G401 (cell line): ENCODE measurements around the gene GREM2. TPM values are rescaled to one million over a fixed set of nuclear protein-coding genes. Genes with fewer than 3 reads are reported as not detected.

Experiments
- DNase-seq: peaks from one replicate; pipeline ENCODE4 v3.0.0-alpha.2; 2015; ENCODE audit warnings: low spot score
- in situ Hi-C: cut with HindIII; loops from 2 replicates; pipeline ENCODE4 v1.10.0; 2016; ENCODE audit warnings: low sequenced_read_pairs, mixed read lengths
- total RNA-seq: library from RNA; depleted of rRNA; stranded (reverse); fragments of >200 nt; shearing (Covaris generic); gene quantifications from 2 replicates; pipeline ENCODE4 v1.2.3, GENCODE V29; 2014

GREM2 gene
- total RNA-seq, 1 experiment from 2014 or later = not detected

DNA sequence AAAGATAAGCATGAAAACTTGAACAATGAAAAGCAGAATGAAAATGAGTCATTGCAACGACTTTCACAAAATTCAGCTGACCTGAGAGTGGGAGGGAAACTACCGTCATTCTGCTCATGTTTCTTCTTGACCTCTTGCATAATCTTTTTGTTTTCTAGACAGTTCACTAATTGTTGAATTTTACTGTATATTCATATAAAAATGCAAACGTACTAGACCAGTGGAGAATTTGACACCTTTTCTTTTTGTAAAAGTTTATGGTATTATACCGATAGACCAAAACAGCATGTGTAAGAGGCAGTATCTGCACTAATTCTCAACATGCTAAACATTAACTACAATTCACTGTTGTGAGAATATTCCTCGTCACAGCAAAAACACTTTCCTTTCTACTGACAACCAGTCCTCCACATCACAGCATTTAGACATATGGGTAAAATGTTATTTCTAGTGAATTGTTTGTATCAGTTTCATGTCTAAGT is 137.8 kb downstream of the GREM2 start:
- no peak for DNase-seq
- in situ Hi-C loops = no loop called here

DNA sequence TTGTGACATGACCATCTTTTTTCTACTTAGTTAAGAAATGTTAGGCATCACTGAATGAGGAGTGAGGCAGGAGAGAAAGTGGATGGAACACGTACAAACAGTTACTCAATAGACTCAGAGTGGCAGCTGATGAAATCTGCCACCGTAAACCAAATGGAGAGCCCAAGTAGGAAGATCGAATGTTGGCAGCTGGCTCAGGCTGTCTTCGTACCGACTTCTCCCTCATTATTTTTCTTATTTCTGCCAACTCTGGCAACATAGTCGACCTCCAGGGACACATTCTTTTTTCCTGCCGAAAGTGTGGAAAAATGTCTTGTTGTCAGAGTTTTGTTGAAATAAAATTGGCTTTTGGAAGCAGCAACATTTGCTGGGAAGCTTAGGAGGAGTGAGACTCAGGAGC is 143.3 kb downstream of the GREM2 start:
- in situ Hi-C loops = no loop called here
- no peak for DNase-seq

DNA sequence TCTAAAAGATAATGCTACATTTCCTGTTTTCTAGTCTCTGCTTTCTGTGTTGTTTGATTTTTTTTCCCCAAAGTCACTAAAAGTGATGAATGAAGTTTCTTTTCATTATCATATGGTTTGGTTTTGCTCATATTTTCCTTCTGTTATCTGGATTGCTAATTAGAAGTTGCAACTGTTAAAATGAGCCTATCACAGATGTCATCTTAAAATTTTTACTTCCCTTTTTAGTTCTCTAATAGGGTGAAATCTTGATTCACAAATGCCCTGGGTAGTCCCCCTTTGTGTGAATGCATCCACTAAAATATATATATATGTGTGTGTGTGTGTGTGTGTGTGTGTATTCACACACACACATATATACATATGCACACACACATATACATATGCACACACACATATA is 144.1 kb downstream of the GREM2 start:
- in situ Hi-C loops = no loop called here

GRCh38 chr1:240466509-240466908 is 145.4 kb downstream of the GREM2 start:
- in situ Hi-C loops = no loop called here
- DNase-seq = no peak

More for the DNA sequence above, 144.1 kb downstream of the GREM2 start:
- no peak for DNase-seq

DNA sequence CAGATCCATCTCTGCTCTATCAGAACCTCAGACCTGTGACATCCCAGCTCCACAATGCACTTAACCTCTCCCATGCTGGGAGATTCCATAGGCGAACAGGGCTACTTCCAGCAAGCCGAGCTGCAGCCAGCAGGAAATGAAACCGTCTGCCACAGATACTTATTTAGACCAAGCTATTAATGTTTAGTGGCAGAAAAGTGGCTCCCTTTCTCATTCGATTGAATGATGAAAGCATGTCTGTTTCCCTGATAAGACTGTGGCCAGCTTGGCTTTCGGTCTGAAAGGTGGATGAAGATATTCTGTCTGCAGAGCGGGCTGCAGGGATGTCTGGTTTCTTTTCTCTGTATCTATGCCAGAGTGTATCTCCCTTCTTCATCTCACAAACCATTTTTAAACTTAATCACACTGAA is 146.4 kb downstream of the GREM2 start:
- in situ Hi-C loops = no loop called here
- peak; percentile 24 for DNase-seq

GRCh38 chr1:240464099-240464498 is 147.9 kb downstream of the GREM2 start:
- DNase-seq = no peak
- in situ Hi-C loops = no loop called here

DNA sequence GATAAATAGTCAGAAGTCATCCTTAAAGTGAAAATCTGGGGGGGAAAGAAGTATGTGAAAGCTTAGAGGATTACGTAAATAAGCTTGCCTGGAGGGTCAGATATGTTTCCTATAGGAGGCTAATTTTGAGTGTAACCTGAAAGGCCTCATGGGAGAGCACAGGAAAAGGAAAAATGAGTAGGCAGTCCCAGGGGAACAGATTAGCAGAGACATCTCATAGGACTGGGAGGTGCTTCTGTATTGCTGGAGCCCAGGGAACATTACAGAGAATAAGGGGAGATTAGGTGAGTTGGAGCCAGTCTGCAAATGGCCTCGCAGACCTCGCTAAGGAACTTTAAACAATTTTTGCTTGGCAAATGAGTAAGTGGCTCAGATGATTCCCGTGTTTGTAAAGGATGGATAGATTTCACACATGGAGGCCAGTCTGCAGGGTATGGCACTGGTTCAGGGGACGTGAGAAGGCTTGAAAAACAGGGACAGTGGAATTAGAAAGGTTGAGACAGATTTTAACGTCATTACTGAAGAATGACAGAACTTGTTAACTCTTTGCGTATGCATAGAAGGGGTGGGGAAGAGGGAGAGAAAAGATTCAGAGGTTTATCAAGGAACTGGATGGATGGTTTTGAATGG is 149.1 kb downstream of the GREM2 start:
- no peak for DNase-seq
- in situ Hi-C loops = no loop called here

DNA sequence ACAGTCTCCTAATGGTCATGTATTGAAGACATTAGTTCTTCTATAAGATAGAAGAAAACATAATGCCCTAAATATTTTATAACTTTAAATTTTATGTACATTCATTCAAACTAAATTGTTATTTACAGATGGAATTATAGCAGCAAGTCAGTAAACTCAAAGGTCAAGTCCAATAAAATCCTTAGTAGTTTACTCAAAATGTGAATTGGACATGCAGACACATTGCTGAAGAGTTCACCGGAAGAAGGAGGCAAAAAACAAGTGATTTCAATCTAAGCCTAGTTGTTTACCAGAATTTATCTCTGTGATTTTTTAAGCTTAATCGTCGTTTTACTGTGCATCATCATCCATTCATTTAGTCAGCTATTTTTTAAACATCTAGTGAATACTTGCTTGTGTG is 149.7 kb downstream of the GREM2 start:
- no peak for DNase-seq
- in situ Hi-C loops = no loop called here

DNA sequence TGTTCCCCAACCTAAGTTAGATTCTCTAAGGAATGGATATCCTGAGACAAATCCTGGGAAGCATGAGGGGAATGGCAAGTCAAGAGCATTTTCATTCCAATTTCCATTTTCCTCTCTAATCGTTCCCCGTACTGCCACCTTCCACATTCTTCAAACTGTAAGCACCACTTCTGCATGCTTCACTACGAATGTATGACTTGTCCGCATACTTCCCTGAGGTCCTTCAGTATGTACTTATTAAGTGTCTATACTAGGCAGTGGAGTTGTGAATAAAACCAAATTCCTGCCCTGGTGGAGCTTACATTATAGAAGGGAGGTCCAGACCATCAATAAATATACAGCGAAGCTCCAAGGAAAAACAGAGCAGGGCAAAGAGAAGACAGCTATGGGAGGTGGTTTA is 154.8 kb downstream of the GREM2 start:
- no peak for DNase-seq
- in situ Hi-C loops = no loop called here

- in situ Hi-C loops = no loop called here
- DNase-seq = no peak
Measured at GRCh38 chr1:240455228-240455821, 156.6 kb downstream of the GREM2 start.

DNA sequence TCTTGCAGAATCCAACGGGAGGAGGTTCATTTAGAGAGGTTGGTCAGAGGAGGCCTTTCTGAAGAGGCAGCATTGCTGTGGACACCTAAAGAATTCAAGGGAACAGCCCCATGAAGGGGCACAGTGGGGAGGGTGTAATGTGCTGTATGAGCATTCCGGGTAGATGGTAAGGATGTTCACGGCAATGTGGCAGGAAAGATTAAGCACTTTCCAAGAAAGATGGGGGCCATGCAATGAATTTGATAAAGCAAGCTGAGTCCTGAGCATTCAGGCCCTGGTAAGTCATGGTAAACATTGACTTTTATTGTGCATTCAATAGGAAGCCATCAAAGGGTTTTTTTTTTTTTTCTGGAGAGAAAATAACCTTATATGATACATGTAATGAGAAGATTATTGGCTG is 166.6 kb downstream of the GREM2 start:
- DNase-seq = no peak
- in situ Hi-C loops = no loop called here

GRCh38 chr1:240441669-240442068 is 170.3 kb downstream of the GREM2 start:
- no peak for DNase-seq
- in situ Hi-C loops = no loop called here
